Stimulated activated CD8-positive, alpha-beta memory T cell treated with anti-CD3 and anti-CD28 coated beads, Interleukin-12 subunit alpha, Interleukin-12 subunit beta, amount 100 ng/mL, for 4 hours (primary cell): ENCODE data around the gene HMG20A.

ENCODE experiments used
- DNase-seq: peaks from one replicate; pipeline ENCODE4 v3.0.0-alpha.2; 2020; ENCODE audit warnings: low read depth

Gene HMG20A

GRCh38 chr15:77518458-77518857 is 97.8 kb downstream of the HMG20A start:
- DNase-seq = no peak

DNA sequence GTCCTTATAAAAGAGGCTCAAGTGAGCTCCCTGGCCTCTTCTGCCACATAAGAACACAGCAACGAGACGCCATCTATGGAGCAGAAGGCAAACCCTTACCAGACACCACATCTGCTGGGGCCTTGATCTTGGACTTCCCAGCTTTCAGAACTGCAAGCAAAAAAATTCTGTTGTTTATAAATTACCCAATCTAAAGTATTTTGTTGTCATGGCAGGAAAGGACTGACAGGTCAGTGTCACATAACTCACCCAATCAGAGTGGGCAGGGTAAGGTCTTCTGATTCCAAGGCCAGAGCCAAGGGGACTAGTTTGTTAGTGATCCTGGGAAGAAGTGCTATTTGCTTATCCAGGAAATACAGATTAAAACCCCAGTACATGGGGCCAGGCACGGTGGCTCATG is 98.9 kb downstream of the HMG20A start:
- no peak for DNase-seq

- no peak for DNase-seq
Measured at GRCh38 chr15:77521206-77521605, 100.5 kb downstream of the HMG20A start.

DNA sequence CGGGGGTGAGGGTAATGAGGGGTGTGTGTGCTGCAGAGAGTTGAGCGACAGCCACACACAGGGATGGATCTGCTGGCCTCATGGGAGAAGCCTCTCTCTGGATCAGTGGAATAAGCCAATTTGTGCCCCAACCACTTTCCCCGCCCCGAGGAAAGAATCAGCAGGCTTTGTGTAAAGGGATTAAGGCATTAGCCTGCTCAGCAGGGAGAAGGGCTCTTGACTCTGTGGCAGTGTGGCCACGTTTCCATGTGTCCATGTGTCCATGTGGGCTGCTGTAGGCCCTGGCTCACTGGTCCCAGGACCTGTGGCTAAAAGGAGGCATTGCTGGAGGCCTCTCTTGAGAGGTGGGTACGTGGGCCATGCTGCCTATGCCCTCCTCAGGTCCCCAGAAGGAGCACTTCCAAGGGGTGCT is 104.7 kb downstream of the HMG20A start:
- no peak for DNase-seq

- no peak for DNase-seq
Measured at GRCh38 chr15:77525907-77526594, 105.4 kb downstream of the HMG20A start.

DNA sequence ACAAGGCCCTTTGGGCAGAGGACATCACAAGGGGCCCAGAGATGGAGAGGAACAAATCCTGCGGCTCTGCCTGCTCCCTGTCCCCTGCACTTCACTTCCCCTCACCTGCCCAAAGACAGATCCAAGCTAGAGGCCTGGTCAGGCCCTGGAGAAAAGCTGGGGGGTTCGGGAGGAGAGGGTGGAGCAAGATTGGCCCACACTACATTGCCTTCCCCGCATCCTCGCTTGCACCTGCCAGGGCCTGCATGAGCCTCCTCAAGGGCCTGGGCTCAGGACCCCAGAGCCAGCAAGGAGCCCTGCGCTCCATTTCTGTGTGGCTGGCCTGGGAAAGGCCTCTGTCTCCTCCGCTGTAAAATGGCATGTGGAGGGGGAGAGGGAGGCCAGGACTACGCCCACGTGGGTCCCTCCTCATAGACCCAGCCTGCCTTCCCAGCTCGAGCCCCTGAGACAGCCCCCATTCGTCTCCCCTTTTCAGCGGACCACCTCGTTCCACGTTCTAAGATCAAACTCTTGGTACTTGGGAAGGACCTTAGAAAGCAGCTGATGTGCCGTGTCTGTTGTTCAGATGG is 106.0 kb downstream of the HMG20A start:
- no peak for DNase-seq

DNA sequence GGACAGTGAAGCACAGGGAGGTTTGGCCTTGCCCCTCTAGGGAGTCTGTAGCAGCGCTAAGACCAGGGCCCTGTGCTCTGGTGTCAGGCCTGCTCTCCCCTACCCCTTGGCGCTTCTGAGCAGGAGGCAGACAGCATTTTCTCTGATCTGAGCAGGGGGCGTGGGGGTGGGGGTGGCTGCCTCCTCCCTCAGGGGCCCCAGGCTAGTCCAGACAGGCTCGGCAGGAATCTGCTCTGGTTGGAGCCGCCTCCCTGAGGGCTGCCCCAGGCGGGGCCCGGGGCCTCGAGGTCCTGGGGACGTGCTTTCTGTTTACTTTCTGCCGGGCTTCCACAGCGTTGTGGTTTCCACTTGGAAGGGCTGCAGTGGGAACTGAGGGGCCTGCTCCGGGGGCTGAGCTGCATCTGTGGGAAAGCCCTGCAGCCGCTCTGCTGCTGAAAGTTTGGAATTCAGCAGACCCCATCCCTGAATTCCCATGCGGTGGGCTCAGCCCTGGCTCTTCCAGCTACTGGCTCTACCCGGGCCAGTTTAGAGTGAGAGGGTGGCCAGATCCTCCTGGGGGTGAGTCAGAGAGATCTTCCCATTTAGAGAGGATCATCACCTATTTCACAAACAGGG is 106.6 kb downstream of the HMG20A start:
- DNase-seq = no peak

DNA sequence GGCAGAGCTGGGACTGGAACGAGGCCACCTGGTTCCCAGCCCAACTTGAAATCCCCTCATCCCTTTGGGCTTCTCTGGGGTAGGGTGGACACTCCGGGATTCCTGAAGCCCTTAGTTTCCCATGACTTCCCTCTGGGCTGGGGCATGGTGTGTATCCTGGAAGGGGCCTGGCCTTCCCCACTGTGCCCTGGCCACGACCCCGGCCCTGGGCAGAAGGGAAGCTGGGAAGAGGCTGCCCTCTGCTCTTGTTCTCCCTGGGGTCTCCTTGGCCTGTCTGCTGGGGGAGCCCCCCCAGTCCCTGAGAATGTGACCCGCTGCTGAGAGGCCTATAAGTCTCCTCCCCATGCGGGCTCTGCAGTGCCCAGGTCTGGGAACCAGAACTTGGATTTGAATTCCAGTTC is 107.1 kb downstream of the HMG20A start:
- DNase-seq = no peak

GRCh38 chr15:77528290-77528967 is 107.7 kb downstream of the HMG20A start:
- DNase-seq = no peak

DNA sequence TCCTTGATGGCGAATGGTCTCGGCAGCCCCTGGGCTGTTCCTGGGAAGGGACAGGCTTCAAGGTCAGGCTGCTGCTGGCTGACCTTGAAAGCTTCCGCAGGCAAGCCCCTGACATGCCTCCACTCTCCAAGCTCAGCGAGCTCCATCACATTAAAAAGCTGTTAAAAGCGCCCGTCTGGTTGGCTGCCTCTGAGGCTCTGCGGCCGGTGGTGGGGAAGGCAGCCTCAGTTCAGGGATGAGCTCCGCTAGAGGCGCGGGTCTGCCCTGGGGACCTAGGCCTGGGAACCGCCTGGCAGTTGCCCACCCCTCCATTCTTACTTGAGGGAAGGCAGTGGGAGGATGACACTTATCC is 108.3 kb downstream of the HMG20A start:
- no peak for DNase-seq

- no peak for DNase-seq
Measured at GRCh38 chr15:77529394-77530159, 108.9 kb downstream of the HMG20A start.

- no peak for DNase-seq
Measured at GRCh38 chr15:77530576-77530975, 109.9 kb downstream of the HMG20A start.

DNA sequence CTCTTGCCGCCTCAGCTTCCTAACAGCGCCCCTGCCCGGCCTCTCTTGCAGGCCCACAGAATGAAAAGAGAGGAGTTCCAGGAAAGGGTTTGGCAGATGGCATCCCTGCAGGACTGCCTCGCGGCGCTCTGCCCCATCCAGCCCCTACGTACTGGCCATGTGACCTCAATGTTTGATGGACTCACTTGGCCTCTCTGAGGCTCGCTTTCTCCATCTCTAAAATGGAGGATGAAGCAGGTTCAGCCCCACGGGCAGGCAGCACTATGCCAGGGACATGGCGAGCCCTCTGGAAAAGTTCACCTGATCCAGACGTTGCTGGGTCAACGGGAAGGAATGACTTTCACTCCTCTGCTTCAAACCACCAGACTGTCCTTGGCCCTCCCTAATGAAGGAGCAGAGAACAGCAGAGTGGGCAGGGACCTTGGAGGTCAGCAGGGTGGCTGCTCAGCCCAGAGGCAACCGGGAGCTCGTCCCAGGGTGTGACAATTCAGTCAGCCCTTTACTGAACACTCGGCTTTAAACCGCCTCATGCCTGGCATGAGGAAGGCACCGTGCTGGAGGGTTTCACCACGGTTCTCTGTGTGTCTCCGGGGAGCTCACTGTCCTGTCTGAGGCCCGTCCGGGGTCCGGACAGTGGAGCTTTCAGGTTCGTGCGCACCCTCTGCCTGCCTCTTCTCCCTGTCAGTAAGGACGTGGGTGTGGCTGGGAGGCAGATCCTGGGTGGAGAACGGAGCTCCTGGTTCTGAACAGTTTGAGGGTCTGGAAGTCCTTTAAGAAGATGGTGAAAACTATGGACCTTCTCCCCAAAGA is 110.7 kb downstream of the HMG20A start:
- no peak for DNase-seq

- DNase-seq = no peak
Measured at GRCh38 chr15:77532067-77532710, 111.5 kb downstream of the HMG20A start.

- no peak for DNase-seq
Measured at GRCh38 chr15:77532846-77533245, 112.2 kb downstream of the HMG20A start.

DNA sequence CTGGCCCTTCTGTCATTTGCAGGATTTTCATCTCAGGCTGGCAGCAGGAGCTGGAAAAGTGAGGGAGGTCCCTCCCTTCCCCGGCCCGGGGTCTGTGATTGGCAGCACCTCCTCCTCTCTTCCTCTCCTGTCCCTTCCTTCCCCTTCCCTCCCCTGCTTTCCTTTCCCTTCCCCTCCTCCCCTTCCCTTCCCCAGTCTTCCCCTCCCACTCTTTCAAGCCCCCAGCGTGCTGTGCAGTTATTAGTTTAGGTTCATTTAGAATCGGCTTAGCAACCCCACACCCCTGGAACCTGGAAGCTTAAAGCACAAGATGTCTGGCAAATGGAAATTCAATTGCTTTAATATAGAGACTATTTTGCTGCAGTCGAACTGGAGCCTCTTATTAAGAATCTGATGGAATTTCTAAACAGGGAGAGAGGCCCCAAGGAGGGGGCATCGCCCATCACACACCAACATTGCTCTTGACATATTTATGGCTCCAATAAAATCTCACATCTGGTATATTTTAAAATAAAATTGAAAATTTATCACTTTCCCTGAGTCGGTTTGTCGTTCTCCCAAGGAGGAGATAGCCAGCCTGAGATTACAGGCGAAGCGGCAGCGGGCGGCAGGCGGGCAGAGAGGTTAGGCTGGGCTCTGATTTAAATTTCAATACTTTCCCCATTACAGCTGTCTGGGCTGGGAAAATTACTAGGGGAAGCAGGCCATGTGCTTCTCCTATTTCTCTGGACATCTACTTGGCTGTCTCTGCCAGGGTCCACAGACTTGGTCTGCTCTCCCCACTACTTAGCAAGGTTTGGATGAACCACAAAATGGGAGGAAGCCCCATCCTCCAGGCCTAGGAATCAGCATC is 113.1 kb downstream of the HMG20A start:
- DNase-seq = no peak
